Fibroblast of gingiva (primary cell): ENCODE results near the gene BRS3.
"Not testable (repeated sequence)": the region's sequence is repeated elsewhere in the genome, so short reads cannot be mapped to it uniquely, and the experiment has no call there.

ENCODE experiments used
- DNase-seq: peaks from one replicate; pipeline ENCODE4 v3.0.0-alpha.2; 2011; ENCODE audit warnings: low read depth

Gene BRS3

GRCh38 chrX:136487647-136488046, at the start of gene BRS3:
Gene BRS3 (plus strand): TSS chrX:136487947. CDS start chrX:136488115, 168 bp downstream.
- no peak for DNase-seq

- DNase-seq, result no peak
Measured at GRCh38 chrX:136438192-136438591, 49.6 kb upstream of the BRS3 start.

- not testable (repeated sequence) for DNase-seq
Measured at GRCh38 chrX:136445674-136446073, 42.1 kb upstream of the BRS3 start.

DNA sequence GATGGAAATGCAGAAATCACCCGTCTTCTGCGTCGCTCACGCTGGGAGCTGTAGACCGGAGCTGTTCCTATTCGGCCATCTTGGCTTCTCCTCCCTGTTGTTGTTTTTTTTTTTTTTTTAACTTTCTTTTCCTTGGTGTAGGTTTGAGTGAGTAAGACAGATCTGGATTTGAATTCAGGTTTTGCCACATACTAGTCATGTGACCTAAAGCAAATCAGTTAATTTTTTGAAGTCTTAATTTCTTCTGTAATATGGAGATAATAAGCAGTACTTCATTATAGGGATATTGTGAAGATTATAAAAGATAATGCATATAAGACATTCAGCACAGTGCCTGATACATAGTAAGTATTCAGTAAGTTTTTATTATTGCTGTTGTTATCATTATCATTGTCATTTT, 41.5 kb upstream of the BRS3 start:
- DNase-seq, result no peak

- DNase-seq, result no peak
Measured at GRCh38 chrX:136447308-136447707, 40.4 kb upstream of the BRS3 start.

GRCh38 chrX:136447968-136448367, 39.8 kb upstream of the BRS3 start:
- DNase-seq, result no peak

DNA sequence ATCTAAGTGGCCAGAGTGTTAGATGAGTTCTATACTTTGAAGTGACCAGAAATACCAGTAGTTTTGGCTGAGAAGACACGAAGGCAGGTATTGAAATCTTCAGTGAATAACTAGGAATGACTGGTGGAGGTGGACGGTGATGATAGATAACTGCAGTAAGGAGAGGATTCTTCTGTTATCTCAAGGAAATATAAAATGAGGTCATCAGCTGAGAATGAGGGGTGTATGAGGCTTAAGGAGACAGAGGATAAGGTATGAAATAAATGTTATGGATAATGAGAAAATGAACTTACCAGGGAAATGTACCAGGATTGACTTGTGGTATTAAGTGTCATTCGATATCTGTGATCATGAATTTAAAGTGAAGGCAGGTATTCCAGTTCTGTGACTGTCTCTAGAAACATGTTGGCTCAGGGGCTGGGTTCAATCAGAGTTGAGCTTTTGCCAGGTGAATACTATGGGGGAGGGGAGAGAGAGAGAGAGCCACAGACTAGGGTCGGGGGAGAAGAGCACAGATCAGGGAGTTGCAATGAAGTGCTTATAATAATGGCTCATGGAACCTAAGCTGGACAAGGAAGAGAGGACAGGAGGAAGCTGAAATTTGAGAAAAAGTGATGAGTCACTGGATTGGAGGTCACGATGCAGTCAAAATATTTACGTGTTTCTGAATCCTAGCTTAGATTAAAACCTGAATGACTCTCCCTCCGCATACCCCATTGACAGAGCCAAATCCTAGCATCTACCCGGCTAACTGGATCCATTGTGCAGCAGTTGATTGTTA, 37.5 kb upstream of the BRS3 start:
- no peak for DNase-seq

DNA sequence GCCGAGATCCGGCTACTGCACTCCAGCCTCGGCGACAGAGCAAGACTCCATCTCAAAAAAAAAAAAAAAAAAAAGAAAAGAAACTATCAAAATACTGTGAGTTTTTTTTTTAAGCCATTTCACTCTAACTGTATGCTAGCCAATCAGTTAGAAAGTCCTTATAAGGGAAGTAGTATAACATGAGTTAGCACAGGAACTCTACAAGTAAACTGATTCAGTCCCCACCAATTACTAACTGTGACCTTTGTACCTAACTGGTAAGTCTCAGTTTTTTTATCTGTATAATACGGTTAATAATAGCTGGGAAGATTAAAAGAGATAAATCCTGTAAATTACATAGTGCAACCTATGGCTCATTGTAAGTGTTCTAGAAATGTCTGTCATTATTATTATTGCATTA, 35.1 kb upstream of the BRS3 start:
- no peak for DNase-seq

DNA sequence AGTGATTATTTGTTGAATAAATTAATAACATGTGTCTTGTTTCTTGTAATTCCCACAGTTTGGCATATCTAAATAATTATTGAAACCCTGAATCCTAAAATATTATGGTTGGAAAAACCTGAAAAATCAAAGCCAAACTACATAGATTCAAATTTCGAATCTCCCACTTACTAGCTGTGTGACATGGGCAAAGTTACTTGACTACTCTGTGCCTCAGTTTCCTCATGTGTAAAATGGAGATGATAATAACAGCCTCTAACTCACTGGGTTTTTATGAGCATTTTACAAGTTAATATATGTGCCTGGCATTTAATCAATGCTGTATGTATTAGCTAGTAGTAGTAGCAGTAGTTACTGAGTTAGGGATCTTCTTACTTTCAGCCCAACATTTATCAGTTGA, 34.6 kb upstream of the BRS3 start:
- DNase-seq, result no peak

DNA sequence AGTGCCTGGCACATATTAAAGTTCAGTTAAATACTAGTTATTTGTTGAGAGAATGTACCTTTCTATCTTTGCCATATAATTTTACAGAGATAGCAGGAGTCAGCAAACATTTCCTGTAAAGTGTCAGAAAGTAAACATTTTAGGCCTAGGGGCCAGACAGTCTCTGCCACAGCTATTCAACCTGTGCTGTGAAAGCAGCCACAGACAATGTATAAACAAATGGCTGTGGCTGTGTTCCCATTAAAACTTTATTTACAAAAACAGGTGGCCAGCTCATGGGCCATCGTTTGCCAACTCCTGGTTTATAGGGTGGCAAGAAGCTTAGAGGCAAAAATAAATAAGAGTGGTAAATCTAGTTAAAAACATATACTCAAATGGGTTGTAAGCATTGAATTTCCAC, 34.0 kb upstream of the BRS3 start:
- DNase-seq, result no peak

GRCh38 chrX:136456133-136456532, 31.6 kb upstream of the BRS3 start:
- no peak for DNase-seq

GRCh38 chrX:136457303-136457917, 30.3 kb upstream of the BRS3 start:
- DNase-seq, result peak; percentile 55

DNA sequence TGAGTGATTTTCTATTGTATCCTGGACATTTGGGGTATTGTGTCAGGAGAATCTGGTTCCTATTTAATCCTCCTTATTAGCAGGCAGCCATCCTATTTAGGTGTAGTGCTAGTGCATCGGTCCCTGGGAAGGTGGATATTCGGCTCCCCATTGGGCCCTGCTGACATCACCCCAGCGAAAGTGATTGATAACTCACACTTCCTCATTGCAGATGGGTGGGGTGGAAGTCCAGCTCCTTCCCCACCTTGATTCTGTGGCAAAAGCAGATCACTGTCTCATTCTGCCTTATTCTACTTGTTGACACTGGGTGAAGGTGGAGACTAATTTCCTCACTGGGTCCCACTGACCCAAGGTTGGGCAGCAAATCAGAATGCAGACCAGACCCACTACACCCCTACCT, 23.2 kb upstream of the BRS3 start:
- no peak for DNase-seq

GRCh38 chrX:136467303-136467702, 20.4 kb upstream of the BRS3 start:
- no peak for DNase-seq

- no peak for DNase-seq
Measured at GRCh38 chrX:136468391-136469103, 19.2 kb upstream of the BRS3 start.

DNA sequence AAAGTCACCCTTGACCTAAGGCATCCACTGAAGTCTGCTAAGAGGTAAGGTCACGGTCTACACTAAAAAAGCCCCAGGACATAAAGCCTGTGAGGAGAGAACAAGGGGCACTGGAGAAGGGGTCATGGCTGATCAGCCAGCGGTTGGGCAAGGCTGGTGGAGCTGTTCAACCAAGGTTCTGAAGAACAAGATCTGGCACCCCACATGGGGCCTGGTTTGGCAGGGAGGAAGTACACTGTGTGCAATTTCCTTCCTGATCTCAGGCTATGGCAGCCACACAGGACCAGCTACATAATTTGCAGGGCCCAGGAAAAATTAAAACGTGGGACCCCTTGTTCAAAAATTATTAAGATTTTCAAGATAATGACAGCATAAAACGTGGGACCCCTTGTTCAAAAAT, 14.1 kb upstream of the BRS3 start:
- no peak for DNase-seq

- no peak for DNase-seq
Measured at GRCh38 chrX:136475236-136475635, 12.5 kb upstream of the BRS3 start.

DNA sequence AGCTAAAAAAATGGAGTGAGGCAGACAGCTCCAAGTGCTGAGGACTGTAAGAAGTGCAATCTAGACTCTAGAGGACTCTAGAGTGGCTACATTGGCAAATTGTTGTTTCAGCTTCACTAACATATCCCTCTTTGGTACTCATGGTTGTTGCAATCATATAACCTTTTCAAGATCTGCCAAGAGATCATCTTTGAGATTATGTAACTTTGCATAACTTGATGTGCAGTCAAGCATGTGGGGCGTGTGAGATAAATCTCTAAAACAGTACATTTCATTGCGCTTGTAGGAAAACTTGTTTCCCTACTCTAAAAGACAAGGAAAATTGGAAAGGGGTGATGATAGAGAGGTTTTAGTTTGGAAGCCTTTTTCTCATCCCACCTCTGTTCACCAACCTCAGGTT, 11.2 kb upstream of the BRS3 start:
- DNase-seq, result no peak

- DNase-seq, result no peak
Measured at GRCh38 chrX:136477026-136477425, 10.7 kb upstream of the BRS3 start.

GRCh38 chrX:136480383-136480782, 7.4 kb upstream of the BRS3 start:
- no peak for DNase-seq

DNA sequence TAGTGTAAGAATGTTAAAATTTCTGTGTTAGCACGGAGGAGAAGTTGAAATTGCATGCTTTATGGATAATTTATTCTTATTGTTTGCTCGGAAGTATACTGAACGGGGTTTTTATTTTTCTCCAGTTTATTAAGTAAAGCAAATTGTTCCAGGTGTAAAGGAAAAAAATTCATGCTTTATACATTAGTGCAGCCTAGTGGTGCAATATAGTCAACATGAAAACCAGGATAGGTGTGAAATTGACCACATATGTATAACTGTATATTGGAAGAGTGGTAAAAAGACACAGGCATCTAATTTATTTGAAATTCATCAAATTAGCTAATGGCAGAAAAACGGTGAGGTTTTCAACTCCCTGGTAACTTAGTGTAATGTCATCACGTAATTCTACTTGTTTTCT, 959 bp downstream of the BRS3 start:
- DNase-seq, result no peak

- DNase-seq, result no peak
Measured at GRCh38 chrX:136491832-136492231, 4.1 kb downstream of the BRS3 start.

DNA sequence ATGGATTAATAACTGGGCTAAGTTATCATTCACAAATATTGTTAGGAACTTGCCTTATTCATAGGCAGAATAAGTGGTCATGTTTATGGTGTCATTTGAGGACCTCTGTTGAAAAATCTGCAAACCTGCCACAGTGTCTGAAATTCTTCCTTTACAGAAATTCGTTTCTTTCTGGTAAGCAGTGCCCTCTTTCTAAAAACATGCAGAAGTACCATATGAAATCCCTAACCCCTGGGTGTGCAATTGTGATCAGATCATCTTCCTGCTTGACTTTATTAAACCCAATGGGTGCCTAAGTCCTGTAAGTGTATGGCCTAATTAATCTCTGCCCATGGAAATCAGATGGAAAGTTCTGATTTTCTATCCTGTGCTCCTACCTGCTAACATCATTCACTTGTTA, 5.3 kb downstream of the BRS3 start:
- DNase-seq, result no peak
